GM10266 (cell line): Measurements from ENCODE around the gene MCM8.

Experiments
- DNase-seq: peaks from one replicate; pipeline ENCODE4 v3.0.0; 2012; ENCODE audit errors: extremely low spot score
- CTCF ChIP-seq: IDR thresholded peaks from 2 replicates; pipeline ENCODE4 v1.5.1; 2012; ENCODE audit warnings: mild to moderate bottlenecking, low read depth; ENCODE audit not compliant: control insufficient read depth, insufficient read depth; ENCODE audit errors: missing control alignments

The MCM8 gene

GRCh38 chr20:5928836-5929715, 21.4 kb upstream of the MCM8 start:
- no peak for DNase-seq
- TF ChIP-seq CTCF = no peak

- TF ChIP-seq CTCF = no peak
- DNase-seq = no peak
Measured at GRCh38 chr20:5931411-5931810, 19.0 kb upstream of the MCM8 start.

- no peak for TF ChIP-seq CTCF
- DNase-seq = no peak
Measured at GRCh38 chr20:5932796-5933195, 17.7 kb upstream of the MCM8 start.

- peak; percentile 49 for TF ChIP-seq CTCF
- peak; percentile 56 for DNase-seq
Measured at GRCh38 chr20:5933802-5934436, 16.5 kb upstream of the MCM8 start.

GRCh38 chr20:5935384-5935783, 15.1 kb upstream of the MCM8 start:
- TF ChIP-seq CTCF = no peak
- no peak for DNase-seq

- DNase-seq = no peak
- TF ChIP-seq CTCF = no peak
Measured at GRCh38 chr20:5936238-5936637, 14.2 kb upstream of the MCM8 start.

GRCh38 chr20:5938456-5939029, 11.9 kb upstream of the MCM8 start:
- no peak for TF ChIP-seq CTCF

More at GRCh38 chr20:5938456-5939029, 11.9 kb upstream of the MCM8 start:
- DNase-seq = no peak
